H1 (cell line): ENCODE results near the gene POLR3E. TPM values are rescaled to one million over a fixed set of nuclear protein-coding genes. Genes with fewer than 3 reads are reported as not detected.

Experiments used
- CTCF ChIA-PET: fragments of 300-600 bp; sonication (Branson Sonifier 250); formaldehyde crosslinking; loops from one replicate; lab custom pipeline; 2021; ENCODE audit not compliant: partially characterized antibody; lab: Charles Lee
- POLR2A ChIA-PET: fragments of 300-600 bp; sonication (Branson Sonifier 250); formaldehyde crosslinking; loops from one replicate; lab custom pipeline; 2021; ENCODE audit warnings: inconsistent platforms; ENCODE audit not compliant: partially characterized antibody; lab: Charles Lee
- DNase-seq, 2 experiments: peaks; one replicate each; pipeline versions ENCODE4 v3.0.0 to v3.0.0-alpha.2; 2010 to 2022; ENCODE audit warnings: low spot score in 2 of 2, low read depth in 1 of 2, mixed read lengths in 1 of 2
- FAIRE-seq: peaks from 2 replicates; lab custom pipeline; 2011; peaks lifted over from hg19 to GRCh38; lab: Jason Lieb, UNC
- H2AFZ ChIP-seq: 2 replicates; pipeline ENCODE4 v1.8.1; 2012; ENCODE audit warnings: low read length, inconsistent platforms
- H2AK5ac ChIP-seq: 2 replicates; pipeline ENCODE4 v1.6.1; 2013; ENCODE audit warnings: low read depth, low read length
- H2BK120ac ChIP-seq: replicated peaks from 2 replicates; pipeline ENCODE3; 2013; ENCODE audit warnings: low read depth, low read length, inconsistent platforms
- H2BK12ac ChIP-seq: 2 replicates; pipeline ENCODE4 v1.6.1; 2013; ENCODE audit warnings: low read depth, low read length
- H2BK15ac ChIP-seq: 2 replicates; pipeline ENCODE4 v1.6.1; 2013; ENCODE audit warnings: low read length
- H2BK20ac ChIP-seq: 2 replicates; pipeline ENCODE4 v1.6.1; 2013; ENCODE audit warnings: low read length
- H2BK5ac ChIP-seq: 2 replicates; pipeline ENCODE4 v1.6.1; 2013; ENCODE audit warnings: low read depth, low read length
- H3K14ac ChIP-seq: 2 replicates; pipeline ENCODE4 v1.6.1; 2013; ENCODE audit warnings: inconsistent platforms; ENCODE audit not compliant: insufficient read length
- H3K18ac ChIP-seq: 2 replicates; pipeline ENCODE4 v1.6.1; 2013; ENCODE audit warnings: low read length; ENCODE audit errors: extremely low read depth
- H3K23ac ChIP-seq: 2 replicates; pipeline ENCODE4 v1.6.1; 2013; ENCODE audit warnings: inconsistent platforms; ENCODE audit not compliant: insufficient read length
- H3K23me2 ChIP-seq: 2 replicates; pipeline ENCODE4 v1.6.1; 2013; ENCODE audit warnings: low read depth, low read length
- H3K27ac ChIP-seq: 2 replicates; pipeline ENCODE4 v1.6.1; 2011; ENCODE audit warnings: low read depth, low read length, inconsistent platforms
- H3K27me3 ChIP-seq, 4 experiments: replicated peaks in 1 of 4; 1 replicate in 1 of 4; 2 replicates in 3 of 4; pipeline versions ENCODE4 v1.6.1 to v1.8.1; 2011 to 2013; ENCODE audit warnings: low read length in 3 of 4, mild to moderate bottlenecking in 3 of 4, inconsistent platforms in 2 of 4, mixed read lengths in 2 of 4, moderate library complexity in 1 of 4; ENCODE audit not compliant: control insufficient read depth in 3 of 4, insufficient read depth in 3 of 4; ENCODE audit errors: extremely low read depth in 1 of 4
- H3K36me3 ChIP-seq, 4 experiments: 2 replicates each; pipeline versions ENCODE4 v1.6.1 to v1.8.1; 2011 to 2013; ENCODE audit warnings: mild to moderate bottlenecking in 4 of 4, low read length in 3 of 4, moderate library complexity in 2 of 4, control low read depth in 1 of 4, inconsistent platforms in 1 of 4; ENCODE audit not compliant: insufficient read depth in 4 of 4, control insufficient read depth in 2 of 4
- H3K4ac ChIP-seq: replicated peaks from 2 replicates; pipeline ENCODE3; 2013; ENCODE audit warnings: low read length, low read depth, mixed read lengths, inconsistent platforms; ENCODE audit not compliant: insufficient read length
- H3K4me1 ChIP-seq, 4 experiments: replicated peaks in 1 of 4; 1 replicate in 1 of 4; 2 replicates in 3 of 4; pipeline versions ENCODE4 v1.6.1 to v1.8.1; 2011 to 2013; ENCODE audit warnings: low read length in 3 of 4, inconsistent platforms in 2 of 4, mixed read lengths in 1 of 4; ENCODE audit not compliant: insufficient read depth in 4 of 4, control insufficient read depth in 3 of 4
- H3K4me2 ChIP-seq, 2 experiments: 2 replicates each; pipeline versions ENCODE4 v1.6.1 to v1.8.1; 2011 to 2013; ENCODE audit warnings: low read depth in 2 of 2, low read length in 2 of 2, control low read depth in 1 of 2, inconsistent platforms in 1 of 2, mild to moderate bottlenecking in 1 of 2; ENCODE audit not compliant: insufficient read depth in 1 of 2
- H3K4me3 ChIP-seq, 4 experiments: fragments of 200-600, 300-600 bp in 1 of 4; sonication (generic), shearing (Covaris generic), sonication (Bioruptor Twin) in 1 of 4; 2 replicates each; pipeline versions ENCODE4 v1.5.1 to v1.8.1; 2011 to 2016; ENCODE audit warnings: low read length in 4 of 4, low read depth in 3 of 4, control low read depth in 2 of 4, inconsistent platforms in 2 of 4, mild to moderate bottlenecking in 2 of 4, mixed read lengths in 1 of 4, moderate library complexity in 1 of 4; ENCODE audit not compliant: insufficient read depth in 2 of 4; ENCODE audit errors: extremely low read depth in 1 of 4
- H3K56ac ChIP-seq: replicated peaks from 2 replicates; pipeline ENCODE3; 2013; ENCODE audit warnings: low read depth, mild to moderate bottlenecking, mixed read lengths, low read length, inconsistent platforms; ENCODE audit not compliant: insufficient read length
- H3K79me1 ChIP-seq: 2 replicates; pipeline ENCODE4 v1.6.1; 2013; ENCODE audit warnings: low read depth, low read length, control low read depth
- H3K79me2 ChIP-seq, 2 experiments: 2 replicates each; pipeline versions ENCODE4 v1.6.1 to v1.8.1; 2012 to 2013; ENCODE audit warnings: low read length in 2 of 2, mild to moderate bottlenecking in 2 of 2, inconsistent platforms in 1 of 2; ENCODE audit not compliant: insufficient read depth in 2 of 2, control insufficient read depth in 1 of 2
- H3K9ac ChIP-seq, 4 experiments: replicated peaks in 1 of 4; 1 replicate in 1 of 4; 2 replicates in 3 of 4; pipeline versions ENCODE4 v1.6.1 to v1.8.1; 2011 to 2013; ENCODE audit warnings: low read depth in 3 of 4, low read length in 3 of 4, control low read depth in 2 of 4, mild to moderate bottlenecking in 2 of 4, moderate library complexity in 2 of 4, inconsistent platforms in 1 of 4; ENCODE audit errors: extremely low read depth in 1 of 4
- H3K9me3 ChIP-seq, 2 experiments: 2 replicates each; pipeline versions ENCODE4 v1.6.1 to v1.8.1; 2012 to 2013; ENCODE audit warnings: mild to moderate bottlenecking in 2 of 2, moderate library complexity in 2 of 2, control low read depth in 1 of 2, inconsistent platforms in 1 of 2, low read depth in 1 of 2, low read length in 1 of 2, mixed read lengths in 1 of 2; ENCODE audit not compliant: insufficient read depth in 2 of 2
- H4K20me1 ChIP-seq, 2 experiments: replicated peaks in 1 of 2; 2 replicates each; pipeline versions ENCODE3 to v1.8.1; 2011 to 2013; ENCODE audit warnings: inconsistent platforms in 2 of 2, low read length in 2 of 2, mild to moderate bottlenecking in 1 of 2; ENCODE audit not compliant: insufficient read depth in 2 of 2, control insufficient read depth in 1 of 2
- H4K5ac ChIP-seq: 2 replicates; pipeline ENCODE4 v1.6.1; 2013; ENCODE audit warnings: low read length, low read depth, mixed read lengths, inconsistent platforms; ENCODE audit not compliant: insufficient read length
- H4K8ac ChIP-seq: 2 replicates; pipeline ENCODE4 v1.8.0; 2013; ENCODE audit warnings: mild to moderate bottlenecking, moderate library complexity, low read length, inconsistent platforms; ENCODE audit not compliant: insufficient read depth; ENCODE audit errors: extremely low read depth
- H4K91ac ChIP-seq: replicated peaks from 2 replicates; pipeline ENCODE3; 2013; ENCODE audit warnings: low read length, mixed read lengths, inconsistent platforms; ENCODE audit not compliant: insufficient read length
- POU5F1 ChIP-seq: IDR thresholded peaks from 2 replicates; pipeline ENCODE4 v1.6.1; 2011; ENCODE audit warnings: low read depth, mild to moderate bottlenecking, low read length, moderate library complexity
- RAD21 ChIP-seq, 2 experiments: IDR thresholded peaks in 1 of 2; conservative IDR thresholded peaks in 1 of 2; 2 replicates each; pipeline ENCODE4 v1.6.1; 2011; ENCODE audit warnings: low read depth in 2 of 2, low read length in 2 of 2, improper control_type of control experiment in 1 of 2, inconsistent platforms in 1 of 2, mild to moderate bottlenecking in 1 of 2, moderate library complexity in 1 of 2
- SIRT6 ChIP-seq: IDR thresholded peaks from one replicate; pipeline ENCODE4 v1.7.1; 2012; ENCODE audit warnings: low read length, inconsistent platforms
- TAF1 ChIP-seq: IDR thresholded peaks from 2 replicates; pipeline ENCODE4 v1.6.1; 2011; ENCODE audit warnings: mild to moderate bottlenecking, low read depth, low read length
- polyA plus RNA-seq, 7 experiments: library from polyadenylated mRNA; depleted of rRNA in 3 of 7; stranded (reverse) in 5 of 7; unstranded in 2 of 7; fragments of >200 nt in 5 of 7; fragments of 200-250 nt in 2 of 7; gene quantifications; 1 replicate in 5 of 7; 2 replicates in 1 of 7; 4 replicates in 1 of 7; pipeline versions ENCODE4 v1.2.1 to v1.2.3, GENCODE V29; 2011 to 2013; ENCODE audit warnings: missing spikeins in 2 of 7, mixed read lengths in 2 of 7
- total RNA-seq: library from RNA; stranded (reverse); fragmentation: NEBNext Ultra II Directional; extraction: Animal tissue kit (Norgen Biotek cat#: 25700); gene quantifications from 2 replicates; pipeline ENCODE4 v1.2.1, GENCODE V29; 2021

Gene POLR3E
- total and polyA plus RNA-seq, 2 of the 8 experiments (the other 6 are each of a cell fraction or from before 2014, with no cell fraction given), result 96.5 to 125 TPM

- H4K5ac ChIP-seq, result no peak overlapping the region
- no peaks in the 10 kb centered on the region for H3K23me2 ChIP-seq
- TF ChIP-seq SIRT6 (no peak), TAF1 (no peak), POU5F1 (no peak), RAD21 (IDR thresholded peaks at IDR 0.05 in 1 of 2, conservative IDR thresholded peaks at IDR 0.05 in 1 of 2; ENCODE audit: low read depth in 2 of 2, low read length in 2 of 2) (no peak)
- H2BK15ac ChIP-seq, result no peak overlapping the region
- no peak overlapping the region for H2BK5ac ChIP-seq
- H3K4me3 ChIP-seq, result no peak overlapping the region
- H3K4ac ChIP-seq, result no peak overlapping the region
- POLR2A ChIA-PET, result interaction anchor here (0.6 to 1.4 kb wide), 5 partner anchors 8 to 100 kb away, joined by 3 to 5 read pairs (median 3); no protein-coding TSS in a partner anchor
- DNase-seq (no peak), FAIRE-seq (no peak)
- H3K23ac ChIP-seq, result no peak overlapping the region
- H3K79me2 ChIP-seq, result no peaks in the 10 kb centered on the region
- no peak overlapping the region for H2BK20ac ChIP-seq
- H2BK12ac ChIP-seq, result no peak overlapping the region
- CTCF ChIA-PET, result interaction anchor here (0.6 to 1.8 kb wide), 3 partner anchors 11 to 19 kb away, joined by 3 to 7 read pairs (median 6); no protein-coding TSS in a partner anchor
- no peak overlapping the region for H3K27ac ChIP-seq
- peaks cover 2% of the 10 kb centered on the region; the same call in 1 of the 2 replicates for H3K79me1 ChIP-seq
- H4K20me1 ChIP-seq, result no peaks in the 10 kb centered on the region
- no peak overlapping the region for H3K18ac ChIP-seq
- no peak overlapping the region for H3K4me2 ChIP-seq
- no peak overlapping the region for H3K56ac ChIP-seq
- no peak overlapping the region for H4K91ac ChIP-seq
- peaks cover 7 to 44% (median 31%) of the 10 kb centered on the region in 4 experiments; a peak in 6 of 8 replicates for H3K36me3 ChIP-seq
- no peak overlapping the region for H2AK5ac ChIP-seq
- H2BK120ac ChIP-seq, result no peak overlapping the region
- H4K8ac ChIP-seq, result no peak overlapping the region
- no peaks in the 10 kb centered on the region for H3K4me1 ChIP-seq
- H3K9me3 ChIP-seq, result peaks cover 8 to 9% of the 10 kb centered on the region in 2 experiments; a peak in 2 of 4 replicates
- no peak overlapping the region for H2AFZ ChIP-seq
- H3K9ac ChIP-seq, result no peak overlapping the region
- no peak overlapping the region for H3K14ac ChIP-seq
- H3K27me3 ChIP-seq, result no peaks in the 10 kb centered on the region
Measured at GRCh38 chr16:22337045-22337444, 39.8 kb downstream of the POLR3E start.
